GM23248 (cell line): ENCODE data around the gene DLG2. TPM values are rescaled to one million over a fixed set of nuclear protein-coding genes. Genes with fewer than 3 reads are reported as not detected.

Experiments
- DNase-seq: peaks from one replicate; pipeline ENCODE4 v3.0.0-alpha.2; 2015
- H2AFZ ChIP-seq: fragments of 200-600 bp; sonication (generic); 2 replicates; pipeline ENCODE4 v1.6.1; 2016; ENCODE audit warnings: antibody characterized with exemption
- H3F3A ChIP-seq: fragments of 200-600 bp; sonication (generic); 2 replicates; pipeline ENCODE4 v1.6.1; 2016; ENCODE audit warnings: mild to moderate bottlenecking, antibody characterized with exemption, mixed run types; ENCODE audit not compliant: insufficient read depth
- H3K27ac ChIP-seq: fragments of 200-600 bp; sonication (generic); 2 replicates; pipeline ENCODE4 v1.5.1; 2016; ENCODE audit warnings: mild to moderate bottlenecking
- H3K27me3 ChIP-seq: fragments of 200-600 bp; sonication (generic); replicated peaks from 2 replicates; pipeline ENCODE4 v1.6.1; 2016; ENCODE audit warnings: mild to moderate bottlenecking; ENCODE audit not compliant: insufficient read depth
- H3K36me3 ChIP-seq: fragments of 200-600 bp; sonication (generic); 2 replicates; pipeline ENCODE4 v1.6.1; 2016; ENCODE audit warnings: low read depth, mild to moderate bottlenecking
- H3K4me1 ChIP-seq: fragments of 200-600 bp; sonication (generic); 2 replicates; pipeline ENCODE4 v1.6.1; 2016; ENCODE audit warnings: mild to moderate bottlenecking; ENCODE audit not compliant: insufficient read depth
- H3K4me2 ChIP-seq: fragments of 200-600 bp; sonication (generic); one replicate; pipeline ENCODE4 v1.6.1; 2016; ENCODE audit warnings: mild to moderate bottlenecking; ENCODE audit not compliant: unreplicated experiment
- H3K4me3 ChIP-seq: fragments of 200-600 bp; sonication (generic); 2 replicates; pipeline ENCODE4 v1.5.1; 2016; ENCODE audit warnings: mild to moderate bottlenecking
- H3K79me2 ChIP-seq: fragments of 200-600 bp; sonication (generic); 2 replicates; pipeline ENCODE4 v1.6.1; 2016; ENCODE audit warnings: mild to moderate bottlenecking; ENCODE audit not compliant: insufficient read depth
- H3K9ac ChIP-seq: fragments of 200-600 bp; sonication (generic); 2 replicates; pipeline ENCODE4 v1.6.1; 2016; ENCODE audit warnings: mild to moderate bottlenecking
- H3K9me2 ChIP-seq: fragments of 200-600 bp; sonication (generic); 2 replicates; pipeline ENCODE4 v1.6.1; 2016; ENCODE audit warnings: mixed run types, mild to moderate bottlenecking, moderate library complexity; ENCODE audit not compliant: insufficient read depth
- H3K9me3 ChIP-seq: fragments of 200-600 bp; sonication (generic); one replicate; pipeline ENCODE4 v1.6.1; 2017; ENCODE audit warnings: low read depth
- H4K20me1 ChIP-seq: fragments of 200-600 bp; sonication (generic); 2 replicates; pipeline ENCODE4 v1.6.0; 2016; ENCODE audit not compliant: insufficient read depth
- EZH2 ChIP-seq: fragments of 200-600 bp; sonication (generic); IDR thresholded peaks from 2 replicates; pipeline ENCODE4 v1.6.1; 2018; ENCODE audit warnings: antibody characterized with exemption, mild to moderate bottlenecking; ENCODE audit not compliant: insufficient read depth, poor library complexity, severe bottlenecking
- EZH2phosphoT487 ChIP-seq: fragments of 200-600 bp; sonication (generic); IDR thresholded peaks from 2 replicates; pipeline ENCODE4 v1.6.1; 2018; ENCODE audit warnings: antibody characterized with exemption, moderate library complexity, mild to moderate bottlenecking, low read depth; ENCODE audit not compliant: insufficient read depth
- WGBS, 2 experiments: methylation state at CpG; one replicate each; pipeline ENCODE4 v1.1.6; 2015 to 2017; ENCODE audit warnings: low lambda C conversion rate in 2 of 2, low coverage in 1 of 2; ENCODE audit errors: missing lambda C conversion rate in 2 of 2; 5-methylcytosine and 5-hydroxymethylcytosine counted together
- in situ Hi-C: fragments of 300-500 bp; cut with MboI; formaldehyde crosslinking; loops from 2 replicates; pipeline ENCODE4 v1.15.0; 2020
- polyA plus RNA-seq: library from polyadenylated mRNA; unstranded; fragments of >200 nt; fragmentation: Nextera tagmentation; extraction: Ambion mirVana; gene quantifications from 2 replicates; pipeline ENCODE4 v1.2.1, GENCODE V29; 2016
- total RNA-seq: library from RNA; depleted of rRNA; stranded (reverse); fragments of >200 nt; shearing (Covaris generic); gene quantifications from 2 replicates; pipeline ENCODE4 v1.2.3, GENCODE V29; 2014

Gene DLG2
- total and polyA plus RNA-seq, 2 experiments from 2014 or later: 1.1 to 1.7 TPM

GRCh38 chr11:84212468-84213390 is 1414.4 kb downstream of the DLG2 start:
- H3K27ac ChIP-seq: no peak overlapping the region
- no peaks in the 10 kb centered on the region for H3K79me2 ChIP-seq
- no peaks in the 10 kb centered on the region for H3K36me3 ChIP-seq
- H2AFZ ChIP-seq: no peak overlapping the region
- 0 out of 2 replicates have a peak, but pooled peaks cover 2% of the 10 kb centered on the region for H3K9me2 ChIP-seq
- H3K4me3 ChIP-seq: no peak overlapping the region
- in situ Hi-C loops: no loop called here
- WGBS, 2 experiments: 74 to 77% methylated on average over 20 of the region's 20 CpGs
- no peaks in the 10 kb centered on the region for H4K20me1 ChIP-seq
- no peaks in the 10 kb centered on the region for H3K9me3 ChIP-seq
- no peaks in the 10 kb centered on the region for H3F3A ChIP-seq
- no peaks in the 10 kb centered on the region for H3K27me3 ChIP-seq
- no peak overlapping the region for H3K4me2 ChIP-seq
- no peak overlapping the region for H3K9ac ChIP-seq
- no peak for TF ChIP-seq EZH2
- TF ChIP-seq EZH2phosphoT487: no peak
- DNase-seq: no peak
- no peaks in the 10 kb centered on the region for H3K4me1 ChIP-seq

- H4K20me1 ChIP-seq: no peaks in the 10 kb centered on the region
- no peak overlapping the region for H2AFZ ChIP-seq
- no peaks in the 10 kb centered on the region for H3K9me3 ChIP-seq
- H3F3A ChIP-seq: no peaks in the 10 kb centered on the region
- H3K9ac ChIP-seq: no peak overlapping the region
- H3K4me3 ChIP-seq: no peak overlapping the region
- H3K9me2 ChIP-seq: 0 out of 2 replicates have a peak, but pooled peaks cover 2% of the 10 kb centered on the region
- WGBS, 2 experiments: 18 to 27% methylated on average over 3 of the region's 3 CpGs
- H3K36me3 ChIP-seq: no peaks in the 10 kb centered on the region
- H3K27ac ChIP-seq: no peak overlapping the region
- H3K27me3 ChIP-seq: no peaks in the 10 kb centered on the region
- no peak overlapping the region for H3K4me2 ChIP-seq
- in situ Hi-C loops: no loop called here
- DNase-seq: no peak
- H3K79me2 ChIP-seq: no peaks in the 10 kb centered on the region
- no peaks in the 10 kb centered on the region for H3K4me1 ChIP-seq
- no peak for TF ChIP-seq EZH2
- no peak for TF ChIP-seq EZH2phosphoT487
Observed at GRCh38 chr11:84211896-84212295, 1415.2 kb downstream of the DLG2 start.

DNA sequence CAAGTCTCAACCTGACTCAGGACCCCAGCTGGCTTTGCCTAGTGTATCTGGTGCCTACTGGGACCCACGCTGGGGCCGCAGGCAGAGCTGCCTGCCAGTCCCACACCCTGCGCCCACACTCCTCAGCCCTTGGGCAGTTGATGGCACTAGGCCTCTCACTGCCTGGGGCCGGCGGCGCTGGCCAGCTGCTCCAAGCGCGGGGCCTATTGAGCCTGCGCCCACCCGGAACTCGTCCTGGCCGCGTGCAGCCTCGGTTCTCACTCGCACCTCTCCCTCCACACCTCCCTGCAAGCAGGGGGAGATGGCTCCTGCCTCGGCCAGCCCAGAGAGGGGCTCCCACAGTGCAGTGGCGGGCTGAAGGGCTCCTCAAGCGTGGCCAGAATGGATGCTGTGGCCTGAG is 1432.4 kb downstream of the DLG2 start:
- no peak overlapping the region for H3K9ac ChIP-seq
- H3K27ac ChIP-seq: no peak overlapping the region
- H3K79me2 ChIP-seq: no peaks in the 10 kb centered on the region
- DNase-seq: no peak
- 58 to 74% methylated on average over 17 to 18 of the region's 18 CpGs for WGBS, 2 experiments
- no peak overlapping the region for H3K4me3 ChIP-seq
- H3F3A ChIP-seq: no peaks in the 10 kb centered on the region
- H3K4me1 ChIP-seq: no peaks in the 10 kb centered on the region
- no peaks in the 10 kb centered on the region for H3K27me3 ChIP-seq
- H4K20me1 ChIP-seq: no peaks in the 10 kb centered on the region; the same call in 1 of the 2 replicates
- no peak overlapping the region for H3K4me2 ChIP-seq
- TF ChIP-seq EZH2phosphoT487: no peak
- no peak for TF ChIP-seq EZH2
- H2AFZ ChIP-seq: no peak overlapping the region
- no peaks in the 10 kb centered on the region for H3K36me3 ChIP-seq
- in situ Hi-C loops: no loop called here
- H3K9me3 ChIP-seq: no peaks in the 10 kb centered on the region
- H3K9me2 ChIP-seq: no peaks in the 10 kb centered on the region

DNA sequence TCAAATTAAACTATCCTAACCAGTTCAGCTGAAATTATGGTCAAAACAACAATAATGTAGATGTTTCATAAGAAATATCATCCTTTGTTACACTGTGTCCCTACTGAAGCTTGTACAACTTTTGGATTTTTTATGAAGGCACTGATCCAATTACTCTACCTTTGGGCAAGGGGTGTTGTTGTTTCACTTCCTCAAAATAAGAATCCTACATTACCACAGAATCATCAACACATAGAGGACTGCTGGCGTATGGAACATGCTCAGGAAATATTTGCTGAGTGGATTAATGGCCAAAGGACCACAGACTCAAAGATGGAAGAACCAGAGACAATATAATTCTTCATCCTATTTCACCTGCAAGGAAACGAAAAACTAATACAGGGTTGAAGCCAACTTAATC is 1433.4 kb downstream of the DLG2 start:
- Histone ChIP-seq H3K9ac (no peak overlapping the region), H3K4me2 (no peak overlapping the region), H3K4me3 (no peak overlapping the region), H3K4me1 (no peaks in the 10 kb centered on the region), H2AFZ (no peak overlapping the region), H3F3A (no peaks in the 10 kb centered on the region), H3K36me3 (no peaks in the 10 kb centered on the region), H3K27ac (no peak overlapping the region), H3K79me2 (no peaks in the 10 kb centered on the region), H3K9me3 (no peaks in the 10 kb centered on the region), H3K27me3 (no peaks in the 10 kb centered on the region), H4K20me1 (no peaks in the 10 kb centered on the region), H3K9me2 (no peaks in the 10 kb centered on the region)
- no peak for TF ChIP-seq EZH2phosphoT487
- TF ChIP-seq EZH2: no peak
- in situ Hi-C loops: no loop called here
- WGBS, 2 experiments: 20 to 40% methylated on average over 2 of the region's 2 CpGs
- no peak for DNase-seq
